CD4-positive, alpha-beta T cell treated with Interleukin-6 at 100 ng/mL for 8 hours (primary cell): ENCODE measurements around the gene GTF2A1.

Experiments
- DNase-seq: peaks from one replicate; pipeline ENCODE4 v3.0.0-alpha.2; 2020; ENCODE audit warnings: mixed read lengths, low spot score

The GTF2A1 gene

DNA sequence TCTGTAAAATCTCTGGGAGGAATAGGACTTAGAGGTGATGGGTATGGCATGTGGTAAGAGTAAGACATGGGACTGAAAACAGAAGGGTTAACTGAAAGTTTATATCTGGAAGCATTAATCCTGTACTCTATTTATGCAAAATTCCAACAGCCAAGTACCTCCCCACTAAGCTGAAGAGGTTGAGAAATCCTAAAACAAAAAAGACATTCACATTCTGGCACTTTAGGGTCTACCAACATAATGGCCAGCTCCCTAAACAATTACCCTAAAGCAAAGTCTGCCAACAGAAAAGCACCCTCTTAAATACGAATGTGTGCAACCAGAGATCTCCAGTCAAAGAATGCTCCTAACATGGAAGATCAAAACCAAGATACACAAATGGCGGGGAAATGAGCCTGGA lies 87.4 kb downstream of the GTF2A1 start:
- DNase-seq: no peak

DNA sequence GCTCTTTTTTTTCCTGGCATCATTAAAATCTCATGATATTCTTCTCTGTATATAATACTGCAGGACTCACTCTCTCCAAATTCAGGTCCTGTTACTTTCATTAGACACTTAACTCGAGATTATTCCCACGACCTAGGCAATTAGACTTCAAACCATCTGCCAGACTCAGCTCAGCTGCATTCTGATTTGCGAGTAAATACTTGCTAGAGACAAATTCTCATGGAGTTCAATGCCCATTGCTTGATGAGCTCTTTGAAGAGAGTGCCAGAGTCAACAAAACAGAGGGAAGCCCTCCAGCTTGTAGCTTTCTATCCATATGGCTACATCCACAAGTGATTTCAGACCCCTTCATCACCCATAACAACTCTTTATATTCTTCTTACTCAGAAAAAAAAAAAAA lies 88.3 kb downstream of the GTF2A1 start:
- no peak for DNase-seq

DNA sequence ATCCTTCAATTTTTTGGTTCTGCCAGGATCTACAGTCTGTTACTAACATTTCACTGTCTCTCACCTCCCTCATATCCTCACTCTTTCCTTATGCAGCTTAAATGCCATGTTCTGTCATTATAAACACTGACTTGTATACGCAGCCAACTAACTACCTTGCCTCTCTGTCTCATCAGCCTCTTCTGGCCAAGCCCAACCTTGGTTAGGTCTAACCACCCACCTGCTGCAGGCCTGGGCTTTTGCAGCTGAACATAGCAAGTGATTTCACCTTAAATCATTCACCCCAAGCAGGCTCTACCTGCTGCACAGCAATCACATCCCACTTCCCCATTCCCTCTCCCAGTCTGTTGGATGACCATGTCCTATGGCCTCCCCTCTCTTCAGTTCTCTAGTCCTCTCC lies 91.5 kb downstream of the GTF2A1 start:
- DNase-seq: no peak

DNA sequence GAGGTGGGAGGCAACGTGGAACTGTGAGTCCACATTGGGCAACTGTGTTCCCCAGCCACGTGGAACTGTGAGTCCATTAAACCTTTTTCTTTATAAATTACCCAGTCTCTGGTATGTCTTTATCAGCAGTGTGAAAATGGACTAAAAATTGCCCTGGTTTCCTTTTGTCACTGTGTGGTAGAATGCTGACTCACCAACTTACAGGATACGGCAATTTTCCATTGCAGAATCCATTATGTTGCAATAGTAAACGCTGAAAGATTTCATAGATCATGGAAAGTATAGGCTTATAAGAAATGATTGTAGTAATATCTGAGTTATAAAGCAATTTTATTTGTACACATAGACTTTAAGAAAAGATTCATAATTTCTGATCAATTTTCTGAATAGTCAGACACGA lies 93.0 kb downstream of the GTF2A1 start:
- no peak for DNase-seq

DNA sequence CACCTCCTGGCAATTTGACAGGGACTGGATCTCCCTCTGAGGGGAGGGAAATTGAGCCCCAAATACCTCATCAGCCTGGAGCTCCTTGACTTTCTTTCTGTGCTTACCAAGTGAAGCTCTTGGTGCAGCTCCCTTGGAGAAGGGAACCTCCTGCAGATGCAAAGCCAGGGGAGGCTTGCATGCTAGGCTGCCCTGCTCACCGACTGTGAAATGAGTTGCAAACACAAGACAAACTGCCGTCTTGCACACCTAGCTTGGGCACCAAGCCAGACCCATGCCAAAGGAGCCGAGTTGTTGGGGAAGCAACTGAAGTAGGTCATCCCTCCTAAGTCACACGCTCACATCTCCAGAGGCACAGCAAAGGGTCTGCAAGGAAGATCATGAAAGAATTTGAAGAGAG lies 95.2 kb downstream of the GTF2A1 start:
- no peak for DNase-seq
